ENCODE data around the gene TDRD7.

The TDRD7 gene

DNA sequence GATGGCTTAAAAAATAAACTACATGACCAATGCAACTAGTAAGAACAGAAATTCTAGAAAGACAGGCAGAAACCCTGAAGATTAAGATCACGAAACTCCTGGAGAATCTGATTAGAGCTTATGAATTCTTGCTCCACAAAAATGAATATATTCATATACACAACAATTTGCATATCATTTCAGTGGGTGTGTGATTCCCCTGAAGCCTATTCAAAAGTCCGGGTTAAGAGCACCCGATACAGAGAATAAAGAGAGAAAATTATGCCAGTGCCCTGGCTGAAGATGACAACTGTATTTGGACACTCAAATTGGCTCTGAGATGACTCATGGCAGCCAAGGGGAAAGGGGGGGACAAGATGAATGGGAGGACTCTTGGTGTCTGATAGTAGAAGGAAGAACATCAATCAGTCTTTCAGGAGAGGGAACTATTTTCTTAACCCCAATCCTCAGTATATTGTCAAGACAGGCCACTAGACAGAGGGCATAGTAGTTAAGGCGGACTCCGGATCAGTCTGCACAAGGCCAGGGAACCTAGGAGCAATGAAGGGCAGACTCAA lies 95.6 kb downstream of the TDRD7 start:
- DNase-seq = no peak

DNA sequence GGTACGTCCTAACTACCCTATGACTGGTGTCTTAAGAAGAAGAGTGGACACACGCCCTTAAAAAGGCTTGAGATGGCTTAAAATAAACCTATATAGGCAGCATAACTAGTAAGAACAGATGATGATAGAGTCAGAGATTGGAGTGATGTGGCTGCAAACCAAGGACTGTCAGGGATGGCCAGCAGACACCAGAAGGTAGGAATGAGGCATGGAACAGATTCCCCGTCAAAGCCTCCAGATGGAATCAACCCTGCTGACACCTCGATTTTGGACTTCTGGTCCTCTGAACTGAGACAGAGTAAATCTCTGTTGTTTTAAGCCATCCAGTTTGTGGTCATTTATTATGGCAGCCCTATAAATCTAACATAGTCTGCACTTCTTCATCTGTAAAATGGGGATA lies 97.0 kb downstream of the TDRD7 start:
- no peak for DNase-seq

DNA sequence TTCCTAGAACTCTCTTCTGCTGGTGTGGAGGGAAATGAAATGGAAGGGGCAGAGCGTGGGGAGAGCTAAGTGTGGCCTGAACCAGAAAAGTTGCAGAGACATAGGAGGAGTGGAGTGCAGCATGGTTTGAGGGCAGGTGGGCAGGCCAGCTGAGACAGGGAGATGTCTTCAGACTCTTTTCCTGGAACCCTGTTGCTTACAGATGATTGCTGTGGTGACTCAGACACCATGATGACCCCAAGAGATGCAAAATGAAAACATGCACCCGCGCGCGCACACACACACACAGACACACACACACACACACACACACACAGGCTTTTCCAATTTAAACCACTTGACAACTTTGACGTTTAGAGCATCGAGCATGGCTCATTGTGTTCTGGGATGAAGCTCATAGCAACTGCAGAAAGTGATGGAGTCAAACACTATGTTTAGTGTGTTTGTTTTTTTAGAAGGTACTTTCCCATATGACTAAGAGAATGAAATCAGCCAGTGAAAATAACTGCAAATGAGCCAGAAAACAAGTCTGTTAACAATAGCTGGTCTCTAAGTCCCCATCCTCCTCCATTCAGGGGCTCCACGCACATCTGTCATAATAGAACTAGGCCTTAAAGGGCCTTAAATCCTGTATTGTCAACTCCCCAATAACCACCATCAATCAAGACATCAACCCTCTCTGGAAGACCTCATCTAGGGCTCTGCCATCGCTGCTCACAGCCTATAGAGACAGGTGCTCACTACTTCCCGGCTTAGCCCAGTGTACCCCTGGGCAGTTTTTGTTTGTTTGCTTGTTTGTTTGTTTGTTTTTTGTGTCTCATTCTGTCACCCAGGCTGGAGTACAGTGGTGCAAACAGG lies 99.1 kb downstream of the TDRD7 start:
- peak; percentile 70 for DNase-seq

- DNase-seq = no peak
These were observed 99.9 kb downstream of the TDRD7 start for GRCh38 chr9:97511655-97512427.

DNA sequence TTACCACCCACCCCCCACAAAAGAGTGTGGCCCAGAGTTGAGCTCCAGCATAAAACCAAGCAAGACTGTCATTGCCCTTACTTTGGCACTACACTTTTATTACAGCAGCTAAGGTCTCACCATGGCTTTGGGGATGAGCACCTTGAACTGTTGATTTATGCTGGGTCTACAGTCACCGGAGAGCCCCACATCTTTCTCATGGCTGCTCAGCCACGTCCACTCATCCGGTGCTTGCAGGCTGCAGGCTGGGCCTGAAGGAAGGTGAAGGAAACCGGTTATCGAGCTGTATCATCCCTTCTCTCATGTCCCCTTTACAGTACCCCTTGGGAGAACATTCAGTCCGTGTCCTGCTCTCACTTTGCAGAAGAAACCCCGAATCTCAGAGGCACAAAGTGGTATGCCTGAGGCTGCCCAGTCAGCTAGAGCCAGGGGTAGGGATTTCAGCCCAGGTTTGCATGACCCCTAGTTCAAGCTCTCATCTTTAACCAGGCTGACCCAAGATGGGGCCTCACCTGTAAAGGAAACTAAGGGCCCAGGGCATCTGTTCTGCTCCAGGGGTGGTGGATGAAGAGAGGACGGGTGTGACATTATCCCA lies 101.2 kb downstream of the TDRD7 start:
- DNase-seq = no peak

GRCh38 chr9:97514531-97514930 lies 102.6 kb downstream of the TDRD7 start:
- DNase-seq = no peak

GRCh38 chr9:97515662-97516061 lies 103.8 kb downstream of the TDRD7 start:
- no peak for DNase-seq

DNA sequence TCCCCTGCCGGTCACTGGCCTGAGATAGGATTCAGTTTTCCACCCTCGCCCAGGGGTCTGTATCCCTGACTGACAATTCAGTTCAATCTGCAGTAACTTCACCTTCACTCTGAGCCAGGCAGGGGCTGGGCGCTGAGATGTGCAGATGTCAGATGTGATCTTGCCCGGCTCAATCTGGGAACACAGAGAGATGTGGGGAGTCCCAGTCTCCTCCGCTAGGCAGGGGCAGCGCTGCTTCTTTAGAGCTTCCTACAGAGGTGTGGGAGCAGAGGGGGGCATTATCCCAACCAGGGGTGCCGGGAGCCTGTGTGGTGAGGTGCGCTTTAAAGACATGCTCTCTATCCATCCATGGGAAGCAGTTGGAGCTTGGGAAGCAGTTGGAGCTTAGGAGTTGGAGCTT lies 104.2 kb downstream of the TDRD7 start:
- DNase-seq = no peak

- no peak for DNase-seq
These were observed 105.6 kb downstream of the TDRD7 start for GRCh38 chr9:97517331-97518089.

DNA sequence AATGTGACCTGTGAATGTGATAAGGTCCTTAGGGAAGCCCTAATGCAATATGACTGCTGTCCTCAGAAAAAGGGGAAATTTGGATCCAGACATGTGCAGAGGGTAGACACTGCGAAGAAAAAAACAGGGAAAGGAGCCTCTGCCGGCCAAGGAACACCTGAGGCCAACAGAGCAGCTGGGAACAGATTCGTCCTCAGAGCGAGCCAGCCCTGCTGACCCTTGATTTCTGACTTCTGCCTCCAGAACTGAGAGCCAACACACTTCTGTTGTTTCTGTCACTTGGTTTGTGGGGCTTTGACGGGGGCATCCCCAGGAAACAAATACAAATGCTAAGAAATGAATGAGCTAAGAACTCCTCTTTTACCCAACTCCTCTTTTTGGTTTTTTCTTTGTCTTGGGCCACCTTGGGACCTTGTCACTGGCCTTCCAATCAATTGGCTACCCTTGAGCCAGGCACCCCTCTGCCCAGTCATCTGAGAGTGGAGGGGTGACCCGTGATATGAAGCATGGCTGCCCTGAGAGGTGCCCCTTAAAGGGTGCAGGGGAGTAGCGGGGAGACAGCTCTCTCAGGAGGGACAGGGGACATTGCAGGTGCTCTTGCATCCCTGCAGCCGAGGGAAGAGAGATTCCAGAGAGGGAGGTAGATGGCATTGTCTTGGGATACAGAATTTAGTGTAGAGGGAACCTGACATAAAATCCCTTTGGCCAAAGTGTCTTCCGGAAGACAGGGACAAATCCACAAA lies 106.4 kb downstream of the TDRD7 start:
- DNase-seq = no peak

DNA sequence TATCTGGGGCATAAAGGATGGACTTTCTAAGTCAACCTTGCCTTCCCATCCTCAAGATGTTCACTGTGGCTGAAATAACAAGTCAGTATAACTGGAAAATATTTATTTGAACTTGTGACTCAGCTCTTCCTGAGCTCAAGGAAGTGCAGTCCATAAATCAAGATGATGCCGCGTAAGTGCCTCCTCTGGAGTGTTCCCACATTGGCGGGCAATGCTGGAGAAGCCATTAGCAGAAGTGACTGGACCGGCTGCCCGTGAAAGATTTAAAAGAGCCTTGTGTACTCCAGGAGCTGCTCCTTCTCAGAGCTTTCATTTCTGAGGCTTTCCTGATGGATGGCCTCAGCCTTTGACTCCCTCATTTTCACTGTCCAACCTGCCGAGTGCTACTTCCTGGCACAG lies 107.0 kb downstream of the TDRD7 start:
- no peak for DNase-seq

DNA sequence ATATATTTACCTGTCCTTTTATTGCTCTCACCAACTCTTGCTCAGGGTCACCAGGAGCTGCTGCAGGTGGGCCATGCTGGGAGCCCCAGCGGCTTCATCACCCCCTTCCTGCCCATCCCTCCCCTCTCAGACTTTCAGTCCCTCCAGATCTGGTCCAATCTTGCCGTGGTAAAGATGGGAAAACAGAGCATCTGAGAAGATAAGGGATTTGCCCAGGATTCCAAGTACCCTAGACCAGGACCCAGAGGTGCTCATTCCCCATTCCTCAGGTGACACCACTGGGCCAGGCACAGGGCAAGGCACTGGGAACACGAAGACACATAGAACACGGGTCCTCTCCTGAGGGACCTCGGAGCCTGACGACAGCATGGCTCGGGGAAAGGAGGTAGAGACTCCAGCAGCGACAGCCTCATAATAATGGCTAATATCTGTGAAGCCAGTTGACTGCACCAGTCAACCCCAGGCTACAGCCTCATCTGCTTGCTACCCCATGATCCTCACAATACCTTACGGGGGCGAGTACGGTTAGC lies 107.6 kb downstream of the TDRD7 start:
- DNase-seq = no peak

- DNase-seq = no peak
These were observed 109.9 kb downstream of the TDRD7 start for GRCh38 chr9:97521576-97522333.

DNA sequence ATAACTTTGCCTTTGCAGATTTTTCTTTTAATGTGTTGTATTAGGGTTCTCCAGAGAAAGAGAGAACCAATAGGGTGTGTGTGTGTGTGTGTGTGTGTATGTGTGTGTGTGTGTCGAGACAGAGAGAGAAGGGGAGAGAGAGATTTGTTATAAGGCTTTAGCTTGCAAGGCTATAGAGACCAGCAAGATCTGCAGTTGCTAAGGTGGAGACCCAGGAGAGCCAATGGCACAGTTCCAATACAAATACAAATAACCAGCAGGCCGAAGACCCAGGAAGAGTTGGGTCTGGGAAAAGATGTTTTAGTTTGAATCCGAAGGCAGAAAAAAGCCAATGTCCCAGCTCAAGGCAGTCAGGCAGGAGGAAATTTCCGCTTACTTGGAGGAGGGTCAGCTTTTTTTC lies 112.5 kb downstream of the TDRD7 start:
- DNase-seq = no peak

DNA sequence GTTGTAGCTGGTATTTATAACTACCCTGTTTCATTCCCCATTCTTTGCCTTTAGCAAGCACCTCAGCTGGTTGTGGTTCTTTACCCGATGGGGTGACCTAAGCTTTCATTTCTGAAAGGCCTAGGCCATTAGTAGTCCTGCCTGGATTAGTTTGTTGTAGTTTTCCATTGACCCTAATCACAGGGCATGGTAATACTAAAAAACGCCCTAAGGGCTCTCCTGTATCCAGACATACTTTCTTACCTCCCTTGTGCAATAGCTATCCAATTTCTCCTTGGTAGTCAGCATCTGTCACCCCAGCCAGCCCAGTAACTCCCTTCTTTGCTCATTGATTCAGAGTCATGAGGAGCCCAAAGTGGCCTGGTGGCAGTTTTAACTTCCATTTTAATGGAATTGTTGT lies 113.6 kb downstream of the TDRD7 start:
- no peak for DNase-seq

- DNase-seq = no peak
These were observed 115.1 kb downstream of the TDRD7 start for GRCh38 chr9:97526895-97527575.

GRCh38 chr9:97527626-97528528 lies 116.0 kb downstream of the TDRD7 start:
- no peak for DNase-seq

GRCh38 chr9:97528529-97529230 lies 116.8 kb downstream of the TDRD7 start:
- DNase-seq = no peak

Data from activated CD4-positive, alpha-beta T cell treated with anti-CD3 and anti-CD28 coated beads, Interleukin-10, Interleukin-2, amounts not matched to agents 100 ng/mL and 50 ng/mL, durations not matched to agents 16 hours and 8 hours (primary cell).